Spleen (tissue), 11 donors: ENCODE data around the gene PRKG2. TPM values are rescaled to one million over a fixed set of nuclear protein-coding genes. Genes with fewer than 3 reads are reported as not detected.

Experiments used
- DNase-seq: peaks from one replicate; pipeline ENCODE4 v3.0.0-alpha.2; 2020
- H3K27ac ChIP-seq, 8 donors: fragments of 200-600 bp; sonication (generic) in 7 of 8; 1 replicate in 4 of 8; 2 replicates in 4 of 8; pipeline versions ENCODE4 v1.5.0 to v1.8.0; 2016 to 2021; ENCODE audit warnings: inconsistent platforms in 4 of 8, mild to moderate bottlenecking in 4 of 8, moderate library complexity in 1 of 8
- H3K27me3 ChIP-seq, 7 donors: fragments of 200-600 bp; sonication (generic) in 6 of 7; replicated peaks in 1 of 7; 1 replicate in 4 of 7; 2 replicates in 3 of 7; pipeline versions ENCODE4 v1.5.0 to v1.8.0; 2016 to 2021; ENCODE audit warnings: inconsistent platforms in 3 of 7, mild to moderate bottlenecking in 1 of 7
- H3K36me3 ChIP-seq, 6 donors: fragments of 200-600 bp; sonication (generic) in 5 of 6; 1 replicate in 4 of 6; 2 replicates in 2 of 6; pipeline versions ENCODE4 v1.5.0 to v1.8.0; 2016 to 2021; ENCODE audit warnings: inconsistent platforms in 2 of 6
- H3K4me1 ChIP-seq, 6 donors: fragments of 200-600 bp; sonication (generic) in 5 of 6; 1 replicate in 3 of 6; 2 replicates in 3 of 6; pipeline versions ENCODE4 v1.5.0 to v1.8.0; 2016 to 2021; ENCODE audit warnings: inconsistent platforms in 3 of 6
- H3K4me3 ChIP-seq, 8 donors: fragments of 200-600 bp; sonication (generic) in 7 of 8; 1 replicate in 4 of 8; 2 replicates in 4 of 8; pipeline versions ENCODE4 v1.5.0 to v1.8.0; 2016 to 2021; ENCODE audit warnings: inconsistent platforms in 4 of 8, mild to moderate bottlenecking in 4 of 8, moderate library complexity in 2 of 8
- H3K9me3 ChIP-seq, 8 donors: fragments of 200-600 bp; sonication (generic) in 7 of 8; 1 replicate in 4 of 8; 2 replicates in 4 of 8; pipeline versions ENCODE4 v1.5.0 to v1.8.0; 2016 to 2021; ENCODE audit warnings: inconsistent platforms in 4 of 8
- POLR2A ChIP-seq, 3 donors: fragments of 450-650 bp; IDR thresholded peaks; one replicate each; pipeline ENCODE4 v1.5.1; 2017; ENCODE audit warnings: antibody characterized with exemption in 3 of 3, mild to moderate bottlenecking in 1 of 3
- POLR2AphosphoS5 ChIP-seq, 3 donors: sonication (generic); formaldehyde crosslinking; IDR thresholded peaks; one replicate each; pipeline ENCODE4 v1.5.1; 2017; ENCODE audit warnings: antibody characterized with exemption in 3 of 3
- WGBS, 5 donors: extraction: QIAGEN DNeasy Blood & Tissue Kit in 3 of 5; methylation state at CpG; one replicate each; pipeline versions ENCODE4 v1.1.5 to v1.1.7; 2013 to 2018; 5-methylcytosine and 5-hydroxymethylcytosine counted together
- intact Hi-C: fragments of 100-400 bp; cut with DNase I; formaldehyde crosslinking; loops from one replicate; pipeline ENCODE4 v1.15.0; 2023; ENCODE audit warnings: low total_unique reads
- polyA plus RNA-seq, 3 donors: library from polyadenylated mRNA; stranded (reverse); fragments of 200-250 nt; gene quantifications; one replicate each; pipeline ENCODE4 v1.2.1, GENCODE V29; 2013
- total RNA-seq, 7 donors: library from RNA; depleted of rRNA in 3 of 7; stranded (reverse); fragments of >200 nt in 3 of 7; fragmentation: NEBNext Ultra II Directional in 4 of 7; extraction: Animal tissue kit (Norgen Biotek cat#: 25700) in 4 of 7; gene quantifications; one replicate each; pipeline versions ENCODE4 v1.1.0 to v1.2.1, GENCODE V29; 2016 to 2021
- TF ChIP-seq, protein P1 (sequence below), 11 experiments: fragments of 200-600 bp in 7 of 11; fragments of 450-650 bp in 4 of 11; sonication (generic) in 4 of 11; IDR thresholded peaks in 8 of 11; conservative IDR thresholded peaks in 3 of 11; 1 replicate in 7 of 11; 2 replicates in 4 of 11; pipeline versions ENCODE4 v1.4.0 to v1.8.0; 2016 to 2021; ENCODE audit warnings: antibody characterized with exemption in 11 of 11, inconsistent platforms in 4 of 11, mild to moderate bottlenecking in 1 of 11
- donor health status: healthy with polysubstance abuse.
- donor health status: DM: no; HTN: no; CAD: no; lungs with moderate emphysema.
- donor health status: DM: no; HTN: no; CAD: no.
- donor health status: Bipolar disorder and iron deficiency.
- donor health status: healthy.
- donor health status: DM: no; HTN: no; CAD: no.
- donor health status: DM: yes; HTN: yes; CAD: no.

The PRKG2 gene
- total and polyA plus RNA-seq, 10 donors: 0.06 to 0.51 (median 0.29) TPM

- H3K27ac ChIP-seq: no peak overlapping the region
- TF ChIP-seq POLR2A (IDR thresholded peaks at IDR 0.05) (no peak), POLR2AphosphoS5 (IDR thresholded peaks at IDR 0.05) (no peak)
- TF ChIP-seq, protein P1, sequence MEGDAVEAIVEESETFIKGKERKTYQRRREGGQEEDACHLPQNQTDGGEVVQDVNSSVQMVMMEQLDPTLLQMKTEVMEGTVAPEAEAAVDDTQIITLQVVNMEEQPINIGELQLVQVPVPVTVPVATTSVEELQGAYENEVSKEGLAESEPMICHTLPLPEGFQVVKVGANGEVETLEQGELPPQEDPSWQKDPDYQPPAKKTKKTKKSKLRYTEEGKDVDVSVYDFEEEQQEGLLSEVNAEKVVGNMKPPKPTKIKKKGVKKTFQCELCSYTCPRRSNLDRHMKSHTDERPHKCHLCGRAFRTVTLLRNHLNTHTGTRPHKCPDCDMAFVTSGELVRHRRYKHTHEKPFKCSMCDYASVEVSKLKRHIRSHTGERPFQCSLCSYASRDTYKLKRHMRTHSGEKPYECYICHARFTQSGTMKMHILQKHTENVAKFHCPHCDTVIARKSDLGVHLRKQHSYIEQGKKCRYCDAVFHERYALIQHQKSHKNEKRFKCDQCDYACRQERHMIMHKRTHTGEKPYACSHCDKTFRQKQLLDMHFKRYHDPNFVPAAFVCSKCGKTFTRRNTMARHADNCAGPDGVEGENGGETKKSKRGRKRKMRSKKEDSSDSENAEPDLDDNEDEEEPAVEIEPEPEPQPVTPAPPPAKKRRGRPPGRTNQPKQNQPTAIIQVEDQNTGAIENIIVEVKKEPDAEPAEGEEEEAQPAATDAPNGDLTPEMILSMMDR (IDR thresholded peaks at IDR 0.05 in 8 of 11, conservative IDR thresholded peaks at IDR 0.05 in 3 of 11): no peak
- H3K4me1 ChIP-seq: no peaks in the 10 kb centered on the region
- no peaks in the 10 kb centered on the region for H3K27me3 ChIP-seq
- no peaks in the 10 kb centered on the region for H3K36me3 ChIP-seq
- intact Hi-C loops: no loop called here
- no peak for DNase-seq
- H3K4me3 ChIP-seq: no peak overlapping the region
- WGBS, 5 donors: 83 to 92% (median 83%) methylated on average over 6 of the region's 6 CpGs
- no peaks in the 10 kb centered on the region for H3K9me3 ChIP-seq
These were observed 66.4 kb downstream of the PRKG2 start for GRCh38 chr4:81148576-81148975.

GRCh38 chr4:81146466-81146865, 68.6 kb downstream of the PRKG2 start:
- Histone ChIP-seq H3K4me1 (no peaks in the 10 kb centered on the region), H3K36me3 (no peaks in the 10 kb centered on the region), H3K9me3 (no peaks in the 10 kb centered on the region), H3K27ac (no peak overlapping the region), H3K4me3 (no peak overlapping the region), H3K27me3 (no peaks in the 10 kb centered on the region)
- DNase-seq: no peak
- TF ChIP-seq, protein P1 (IDR thresholded peaks at IDR 0.05 in 8 of 11, conservative IDR thresholded peaks at IDR 0.05 in 3 of 11): no peak
- TF ChIP-seq POLR2AphosphoS5 (IDR thresholded peaks at IDR 0.05): no peak
- no peak for TF ChIP-seq POLR2A (IDR thresholded peaks at IDR 0.05)
- intact Hi-C loops: no loop called here

DNA sequence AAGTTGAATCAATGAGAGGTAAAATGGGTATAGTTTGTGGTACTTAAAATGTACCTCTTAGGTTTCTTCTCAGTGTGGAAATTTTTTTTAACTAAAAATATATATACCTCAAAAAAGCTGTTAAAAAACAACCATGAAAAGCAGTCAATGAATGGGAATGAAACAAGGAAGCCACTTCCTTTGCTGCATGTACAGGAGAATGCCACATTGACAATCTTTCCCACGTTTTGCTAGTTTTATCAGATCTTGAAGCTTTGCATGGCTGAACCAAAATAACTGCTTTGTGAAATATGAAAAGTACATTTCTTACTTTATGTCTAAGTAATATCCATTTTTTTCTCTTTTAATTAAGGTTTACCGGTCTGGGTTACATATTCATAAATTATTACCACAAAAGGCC, 71.8 kb downstream of the PRKG2 start:
- no peak overlapping the region for H3K4me3 ChIP-seq
- H3K27me3 ChIP-seq: no peaks in the 10 kb centered on the region
- no peaks in the 10 kb centered on the region for H3K9me3 ChIP-seq
- WGBS, 5 donors: 64 to 74% (median 66%) methylated on average over 2 of the region's 2 CpGs
- DNase-seq: no peak
- no peak overlapping the region for H3K27ac ChIP-seq
- TF ChIP-seq, protein P1 (IDR thresholded peaks at IDR 0.05 in 8 of 11, conservative IDR thresholded peaks at IDR 0.05 in 3 of 11): no peak
- no peak for TF ChIP-seq POLR2A (IDR thresholded peaks at IDR 0.05)
- no peak for TF ChIP-seq POLR2AphosphoS5 (IDR thresholded peaks at IDR 0.05)
- no peaks in the 10 kb centered on the region for H3K4me1 ChIP-seq
- intact Hi-C loops: no loop called here
- no peaks in the 10 kb centered on the region for H3K36me3 ChIP-seq

- H3K4me1 ChIP-seq: no peaks in the 10 kb centered on the region
- H3K27ac ChIP-seq: no peak overlapping the region
- no peak overlapping the region for H3K4me3 ChIP-seq
- no peaks in the 10 kb centered on the region for H3K36me3 ChIP-seq
- intact Hi-C loops: no loop called here
- no peaks in the 10 kb centered on the region for H3K9me3 ChIP-seq
- TF ChIP-seq, protein P1 (IDR thresholded peaks at IDR 0.05 in 8 of 11, conservative IDR thresholded peaks at IDR 0.05 in 3 of 11): no peak
- TF ChIP-seq POLR2AphosphoS5 (IDR thresholded peaks at IDR 0.05): no peak
- TF ChIP-seq POLR2A (IDR thresholded peaks at IDR 0.05): no peak
- no peak for DNase-seq
- no peaks in the 10 kb centered on the region for H3K27me3 ChIP-seq
- 65 to 74% (median 71%) methylated on average over 7 of the region's 7 CpGs for WGBS, 5 donors
These were observed 72.3 kb downstream of the PRKG2 start for GRCh38 chr4:81142744-81143143.
